ENCODE measurements around the gene SLC1A2. TPM values are rescaled to one million over a fixed set of nuclear protein-coding genes. Genes with fewer than 3 reads are reported as not detected.

The SLC1A2 gene
- total RNA-seq, 2 donors from 2014 or later = 0.54 to 0.78 TPM

GRCh38 chr11:35372565-35373283 is 46.6 kb downstream of the SLC1A2 start:
- no peak for ATAC-seq (ENCODE audit: insufficient number of reproducible peaks, low FRiP score, low read depth)
- peaks cover 0 to 6% of the 10 kb centered on the region in 2 donors for H3K4me1 ChIP-seq (ENCODE audit: control insufficient read depth in 1 of 2, low read depth in 2 of 2)

DNA sequence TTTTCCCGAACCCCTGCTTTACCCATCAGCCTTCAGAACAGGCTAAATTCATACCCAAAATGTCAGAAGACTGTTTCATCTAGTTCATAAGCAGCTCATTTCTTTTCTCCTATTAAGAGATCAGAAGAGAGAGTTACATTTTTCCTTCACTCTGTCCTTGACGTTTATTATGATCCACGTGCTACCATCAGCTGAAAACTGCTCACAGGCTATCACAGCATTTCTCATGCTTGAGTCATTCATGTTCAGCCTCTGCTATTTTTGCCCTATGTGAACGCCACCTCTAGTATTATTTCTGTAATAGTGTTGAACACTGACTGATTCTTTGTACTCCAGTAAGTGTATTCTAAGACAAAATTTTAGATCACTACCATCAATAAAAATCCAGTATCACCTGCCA is 51.9 kb downstream of the SLC1A2 start:
- peak overlapping the region in 1 of 2 donors; percentile 8 for H3K27ac ChIP-seq
- no peaks in the 10 kb centered on the region for H3K27me3 ChIP-seq (replicated peaks; ENCODE audit: insufficient read depth)
- TF ChIP-seq, protein P1, sequence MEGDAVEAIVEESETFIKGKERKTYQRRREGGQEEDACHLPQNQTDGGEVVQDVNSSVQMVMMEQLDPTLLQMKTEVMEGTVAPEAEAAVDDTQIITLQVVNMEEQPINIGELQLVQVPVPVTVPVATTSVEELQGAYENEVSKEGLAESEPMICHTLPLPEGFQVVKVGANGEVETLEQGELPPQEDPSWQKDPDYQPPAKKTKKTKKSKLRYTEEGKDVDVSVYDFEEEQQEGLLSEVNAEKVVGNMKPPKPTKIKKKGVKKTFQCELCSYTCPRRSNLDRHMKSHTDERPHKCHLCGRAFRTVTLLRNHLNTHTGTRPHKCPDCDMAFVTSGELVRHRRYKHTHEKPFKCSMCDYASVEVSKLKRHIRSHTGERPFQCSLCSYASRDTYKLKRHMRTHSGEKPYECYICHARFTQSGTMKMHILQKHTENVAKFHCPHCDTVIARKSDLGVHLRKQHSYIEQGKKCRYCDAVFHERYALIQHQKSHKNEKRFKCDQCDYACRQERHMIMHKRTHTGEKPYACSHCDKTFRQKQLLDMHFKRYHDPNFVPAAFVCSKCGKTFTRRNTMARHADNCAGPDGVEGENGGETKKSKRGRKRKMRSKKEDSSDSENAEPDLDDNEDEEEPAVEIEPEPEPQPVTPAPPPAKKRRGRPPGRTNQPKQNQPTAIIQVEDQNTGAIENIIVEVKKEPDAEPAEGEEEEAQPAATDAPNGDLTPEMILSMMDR (IDR thresholded peaks at IDR 0.05) = no peak
- H3K9me3 ChIP-seq = no peaks in the 10 kb centered on the region
- H3K4me1 ChIP-seq (ENCODE audit: control insufficient read depth in 1 of 2, low read depth in 2 of 2) = peaks cover 15 to 46% of the 10 kb centered on the region in 2 donors
- no peak for DNase-seq (ENCODE audit: low spot score)
- H3K4me3 ChIP-seq = no peak overlapping the region
- no peaks in the 10 kb centered on the region for H3K36me3 ChIP-seq
- ATAC-seq (ENCODE audit: insufficient number of reproducible peaks, low FRiP score, low read depth) = no peak

More at GRCh38 chr11:35372565-35373283, 46.6 kb downstream of the SLC1A2 start:
- Histone ChIP-seq H3K27me3 (replicated peaks; ENCODE audit: insufficient read depth) (no peaks in the 10 kb centered on the region), H3K36me3 (no peaks in the 10 kb centered on the region), H3K9me3 (no peaks in the 10 kb centered on the region), H3K4me3 (no peak overlapping the region), H3K27ac (no peak overlapping the region)
- TF ChIP-seq, protein P1 (IDR thresholded peaks at IDR 0.05) = no peak
- no peak for DNase-seq (ENCODE audit: low spot score)

GRCh38 chr11:35366798-35367197 is 52.6 kb downstream of the SLC1A2 start:
- H3K9me3 ChIP-seq = no peaks in the 10 kb centered on the region
- no peak overlapping the region for H3K4me3 ChIP-seq
- DNase-seq (ENCODE audit: low spot score) (no peak), ATAC-seq (ENCODE audit: insufficient number of reproducible peaks, low FRiP score, low read depth) (no peak)
- no peaks in the 10 kb centered on the region for H3K27me3 ChIP-seq (replicated peaks; ENCODE audit: insufficient read depth)
- TF ChIP-seq, protein P1 (IDR thresholded peaks at IDR 0.05) = no peak
- peak overlapping the region in 1 of 2 donors; percentile 8 for H3K27ac ChIP-seq
- peaks cover 15 to 46% of the 10 kb centered on the region in 2 donors for H3K4me1 ChIP-seq (ENCODE audit: control insufficient read depth in 1 of 2, low read depth in 2 of 2)
- no peaks in the 10 kb centered on the region for H3K36me3 ChIP-seq

DNA sequence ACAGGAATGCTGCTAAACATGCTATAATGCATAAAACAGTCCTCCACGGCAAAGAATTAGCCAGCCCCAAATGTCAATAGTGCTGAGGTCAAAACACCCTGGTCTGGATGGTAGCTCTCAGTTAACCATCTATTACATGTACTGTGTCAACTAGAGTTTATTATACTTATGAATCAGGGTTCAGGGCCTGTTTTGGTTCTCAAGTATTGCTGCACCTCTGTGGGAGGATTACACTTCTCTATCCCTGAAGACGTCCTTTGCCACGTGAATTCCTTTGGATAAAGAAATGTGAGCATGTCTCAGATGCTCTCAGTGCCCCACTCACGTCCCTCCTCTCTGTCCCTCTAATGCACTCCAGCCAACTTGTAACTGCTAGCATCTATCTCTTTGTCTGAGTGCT is 53.4 kb downstream of the SLC1A2 start:
- DNase-seq (ENCODE audit: low spot score) (no peak), ATAC-seq (ENCODE audit: insufficient number of reproducible peaks, low FRiP score, low read depth) (no peak)
- H3K27ac ChIP-seq = peak overlapping the region; percentile 19 to 83
- H3K4me3 ChIP-seq = no peak overlapping the region
- H3K27me3 ChIP-seq (replicated peaks; ENCODE audit: insufficient read depth) = no peaks in the 10 kb centered on the region
- TF ChIP-seq, protein P1 (IDR thresholded peaks at IDR 0.05) = no peak
- H3K36me3 ChIP-seq = no peaks in the 10 kb centered on the region
- H3K4me1 ChIP-seq (ENCODE audit: control insufficient read depth in 1 of 2, low read depth in 2 of 2) = peaks cover 15 to 46% of the 10 kb centered on the region in 2 donors
- no peaks in the 10 kb centered on the region for H3K9me3 ChIP-seq

DNA sequence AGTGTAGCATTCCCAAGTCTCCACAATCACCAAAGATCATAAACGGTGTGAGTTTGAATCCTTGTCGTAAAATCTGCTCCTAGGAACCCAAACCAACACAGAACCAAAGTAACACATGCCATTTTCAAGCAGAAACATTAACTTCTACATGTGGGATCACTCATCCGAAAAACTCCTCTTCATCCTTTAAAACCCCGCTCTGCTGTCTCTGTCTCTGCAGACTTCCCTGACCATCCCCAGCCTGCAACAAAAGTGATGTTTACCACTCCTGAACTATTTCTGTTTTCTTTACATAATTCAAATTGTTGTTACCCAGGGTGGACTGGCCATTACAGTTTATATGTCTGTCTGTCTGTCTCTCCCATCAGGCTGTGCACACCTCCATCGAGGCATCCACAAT is 54.0 kb downstream of the SLC1A2 start:
- no peaks in the 10 kb centered on the region for H3K27me3 ChIP-seq (replicated peaks; ENCODE audit: insufficient read depth)
- no peak for DNase-seq (ENCODE audit: low spot score)
- peak overlapping the region; percentile 19 to 83 for H3K27ac ChIP-seq
- peaks cover 15 to 46% of the 10 kb centered on the region in 2 donors for H3K4me1 ChIP-seq (ENCODE audit: control insufficient read depth in 1 of 2, low read depth in 2 of 2)
- no peak overlapping the region for H3K4me3 ChIP-seq
- TF ChIP-seq, protein P1 (IDR thresholded peaks at IDR 0.05) = no peak
- H3K36me3 ChIP-seq = no peaks in the 10 kb centered on the region
- no peaks in the 10 kb centered on the region for H3K9me3 ChIP-seq
- no peak for ATAC-seq (ENCODE audit: insufficient number of reproducible peaks, low FRiP score, low read depth)
